Nephron progenitor cell (in vitro differentiated cells): ENCODE data around the gene MARCHF3.
A peak's percentile ranks its signal among the peaks of the same experiment; 100 is the strongest.

Experiments used
- DNase-seq: peaks from one replicate; pipeline ENCODE4 v3.0.0; 2021
- H3K27ac Mint-ChIP-seq: 2 replicates; pipeline ENCODE4 v1.8.0; 2021; ENCODE audit warnings: mild to moderate bottlenecking, moderate library complexity, mixed read lengths
- H3K27me3 Mint-ChIP-seq: 2 replicates; pipeline ENCODE4 v1.8.0; 2021; ENCODE audit warnings: mild to moderate bottlenecking, low read depth, mixed read lengths; ENCODE audit not compliant: poor library complexity
- H3K36me3 Mint-ChIP-seq: 2 replicates; pipeline ENCODE4 v1.8.0; 2021; ENCODE audit warnings: low read depth, mixed read lengths
- H3K4me1 Mint-ChIP-seq: 2 replicates; pipeline ENCODE4 v1.8.0; 2021; ENCODE audit warnings: mixed read lengths
- H3K4me3 Mint-ChIP-seq: 2 replicates; pipeline ENCODE4 v1.8.0; 2021; ENCODE audit warnings: mild to moderate bottlenecking, moderate library complexity, mixed read lengths
- H3K9me3 Mint-ChIP-seq: 2 replicates; pipeline ENCODE4 v1.8.0; 2021; ENCODE audit warnings: mild to moderate bottlenecking, moderate library complexity, mixed read lengths
- CTCF ChIP-seq: fragments of 200-600 bp; sonication (generic); IDR thresholded peaks from 2 replicates; pipeline ENCODE4 v1.5.0; 2021; ENCODE audit warnings: antibody characterized with exemption

MARCHF3 gene

GRCh38 chr5:126851501-126852011 lies 178.8 kb downstream of the MARCHF3 start:
- no peak overlapping the region for H3K27ac Mint-ChIP-seq
- H3K36me3 Mint-ChIP-seq: peaks cover 27% of the 10 kb centered on the region
- peaks cover 2% of the 10 kb centered on the region for H3K27me3 Mint-ChIP-seq
- no peak overlapping the region for H3K4me3 Mint-ChIP-seq
- H3K4me1 Mint-ChIP-seq: peaks cover 71% of the 10 kb centered on the region
- TF ChIP-seq CTCF: no peak
- H3K9me3 Mint-ChIP-seq: peaks cover 8% of the 10 kb centered on the region
- no peak for DNase-seq

GRCh38 chr5:126849101-126849678 lies 181.2 kb downstream of the MARCHF3 start:
- Mint-ChIP-seq H3K9me3 (peaks cover 4% of the 10 kb centered on the region), H3K4me3 (no peak overlapping the region), H3K27ac (no peak overlapping the region), H3K36me3 (peaks cover 14% of the 10 kb centered on the region), H3K4me1 (peaks cover 88% of the 10 kb centered on the region), H3K27me3 (peaks cover 2% of the 10 kb centered on the region)
- TF ChIP-seq CTCF: no peak
- no peak for DNase-seq

- no peak for DNase-seq
- H3K9me3 Mint-ChIP-seq: no peaks in the 10 kb centered on the region
- H3K4me1 Mint-ChIP-seq: peaks cover 90% of the 10 kb centered on the region
- H3K27ac Mint-ChIP-seq: no peak overlapping the region
- peaks cover 5% of the 10 kb centered on the region for H3K36me3 Mint-ChIP-seq
- H3K27me3 Mint-ChIP-seq: peaks cover 4% of the 10 kb centered on the region
- TF ChIP-seq CTCF: no peak
- peak overlapping the region; percentile 29 for H3K4me3 Mint-ChIP-seq
These were observed 182.1 kb downstream of the MARCHF3 start for GRCh38 chr5:126848253-126848652.

GRCh38 chr5:126847826-126848251 lies 182.5 kb downstream of the MARCHF3 start:
- Mint-ChIP-seq H3K27ac (peak overlapping the region; percentile 29), H3K27me3 (peaks cover 6% of the 10 kb centered on the region), H3K4me1 (peaks cover 90% of the 10 kb centered on the region), H3K4me3 (peak overlapping the region; percentile 29), H3K36me3 (peaks cover under 1% of the 10 kb centered on the region), H3K9me3 (no peaks in the 10 kb centered on the region)
- no peak for DNase-seq
- no peak for TF ChIP-seq CTCF

- no peaks in the 10 kb centered on the region for H3K9me3 Mint-ChIP-seq
- H3K27me3 Mint-ChIP-seq: peaks cover 6% of the 10 kb centered on the region
- H3K36me3 Mint-ChIP-seq: no peaks in the 10 kb centered on the region
- DNase-seq: no peak
- H3K4me1 Mint-ChIP-seq: peaks cover 87% of the 10 kb centered on the region
- peak overlapping the region; percentile 29 for H3K27ac Mint-ChIP-seq
- no peak for TF ChIP-seq CTCF
- peak overlapping the region; percentile 29 for H3K4me3 Mint-ChIP-seq
These were observed 182.9 kb downstream of the MARCHF3 start for GRCh38 chr5:126847456-126847820.

- peak overlapping the region; percentile 29 for H3K27ac Mint-ChIP-seq
- H3K27me3 Mint-ChIP-seq: peaks cover 6% of the 10 kb centered on the region
- no peaks in the 10 kb centered on the region for H3K9me3 Mint-ChIP-seq
- H3K4me3 Mint-ChIP-seq: no peak overlapping the region
- TF ChIP-seq CTCF: no peak
- H3K36me3 Mint-ChIP-seq: no peaks in the 10 kb centered on the region
- DNase-seq: no peak
- H3K4me1 Mint-ChIP-seq: peaks cover 87% of the 10 kb centered on the region
These were observed 183.5 kb downstream of the MARCHF3 start for GRCh38 chr5:126846744-126847455.
